Lung (tissue), 12 donors: ENCODE results near the gene SSRP1. TPM values are rescaled to one million over a fixed set of nuclear protein-coding genes. Genes with fewer than 3 reads are reported as not detected.

ENCODE experiments used
- ATAC-seq: fragments of 200-7000 bp; cut with Tn5 transposase; one replicate; pipeline ENCODE4 v1.9.1; 2020; ENCODE audit warnings: moderate number of reproducible peaks; ENCODE audit not compliant: insufficient read depth, low FRiP score
- DNase-seq, 3 donors: peaks; one replicate each; pipeline ENCODE4 v3.0.0-alpha.2; 2013 to 2017
- H3K27ac ChIP-seq, 2 donors: one replicate each; pipeline ENCODE4 v1.5.1; 2013; ENCODE audit warnings: mild to moderate bottlenecking in 2 of 2, moderate library complexity in 2 of 2, control low read depth in 1 of 2, inconsistent platforms in 1 of 2, low read depth in 1 of 2, low read length in 1 of 2
- H3K27me3 ChIP-seq, 3 donors: one replicate each; pipeline ENCODE4 v1.5.1; 2013; ENCODE audit warnings: low read length in 2 of 3; ENCODE audit not compliant: control insufficient read depth in 3 of 3, insufficient read depth in 3 of 3
- H3K36me3 ChIP-seq, 4 donors: one replicate each; pipeline ENCODE4 v1.5.1; 2013; ENCODE audit warnings: low read length in 4 of 4, mild to moderate bottlenecking in 1 of 4, moderate library complexity in 1 of 4; ENCODE audit not compliant: control insufficient read depth in 4 of 4, insufficient read depth in 4 of 4
- H3K4me1 ChIP-seq, 5 donors: one replicate each; pipeline ENCODE4 v1.5.1; 2013; ENCODE audit warnings: low read length in 5 of 5, mild to moderate bottlenecking in 2 of 5, moderate library complexity in 1 of 5; ENCODE audit not compliant: control insufficient read depth in 5 of 5, insufficient read depth in 5 of 5
- H3K4me3 ChIP-seq: one replicate; pipeline ENCODE4 v1.5.1; 2013; ENCODE audit warnings: mild to moderate bottlenecking, control low read depth, moderate library complexity
- H3K9ac ChIP-seq, 2 donors: one replicate each; pipeline ENCODE4 v1.5.1; 2013; ENCODE audit warnings: low read length in 2 of 2, control low read depth in 1 of 2; ENCODE audit not compliant: insufficient read depth in 1 of 2
- H3K9me3 ChIP-seq, 4 donors: one replicate each; pipeline ENCODE4 v1.5.1; 2013; ENCODE audit warnings: low read length in 3 of 4, mild to moderate bottlenecking in 1 of 4, moderate library complexity in 1 of 4; ENCODE audit not compliant: control insufficient read depth in 4 of 4, insufficient read depth in 3 of 4
- CTCF ChIP-seq: IDR thresholded peaks from 2 replicates; pipeline ENCODE4 v1.5.1; 2012; ENCODE audit warnings: mild to moderate bottlenecking; ENCODE audit errors: control extremely low read depth, extremely low read depth
- WGBS, 2 donors: extraction: QIAGEN DNeasy Blood & Tissue Kit; methylation state at CpG; one replicate each; pipeline ENCODE4 v1.1.7; 2013; 5-methylcytosine and 5-hydroxymethylcytosine counted together
- polyA plus RNA-seq, 2 donors: library from polyadenylated mRNA; stranded (reverse); fragments of 200-250 nt; gene quantifications; one replicate each; pipeline ENCODE4 v1.2.1, GENCODE V29; 2013
- total RNA-seq, 2 donors: library from RNA; depleted of rRNA in 1 of 2; stranded (reverse); fragments of >200 nt in 1 of 2; gene quantifications; one replicate each; pipeline ENCODE4 v1.2.1, GENCODE V29; 2014 to 2021
- donor health status: control.
- donor health status: control.
- donor health status: Bipolar disorder and iron deficiency.
- donor health status: healthy.
- donor health status: DM: yes; HTN: yes; CAD: no.

The SSRP1 gene
- total and polyA plus RNA-seq, 4 donors, result 37.1 to 76.9 (median 64.6) TPM

GRCh38 chr11:57378186-57378585 is 42.5 kb upstream of the SSRP1 start:
- Histone ChIP-seq H3K27ac (no peak overlapping the region), H3K4me3 (no peak overlapping the region), H3K9ac (no peak overlapping the region), H3K9me3 (peaks cover 0 to 5% (median 0%) of the 10 kb centered on the region in 4 donors), H3K36me3 (no peaks in the 10 kb centered on the region), H3K27me3 (peaks cover 0 to 2% (median 0%) of the 10 kb centered on the region in 3 donors), H3K4me1 (no peaks in the 10 kb centered on the region)
- ATAC-seq, result no peak
- no peak for TF ChIP-seq CTCF
- DNase-seq, result no peak

- Histone ChIP-seq H3K4me1 (no peaks in the 10 kb centered on the region), H3K36me3 (no peaks in the 10 kb centered on the region), H3K27ac (no peak overlapping the region), H3K9me3 (peaks cover 0 to 5% (median 0%) of the 10 kb centered on the region in 4 donors), H3K4me3 (no peak overlapping the region), H3K27me3 (peaks cover 0 to 2% (median 0%) of the 10 kb centered on the region in 3 donors), H3K9ac (no peak overlapping the region)
- ATAC-seq (no peak), DNase-seq (no peak)
- TF ChIP-seq CTCF, result no peak
- 69 to 87% methylated on average over 5 of the region's 5 CpGs for WGBS, 2 donors
These were observed 41.4 kb upstream of the SSRP1 start for GRCh38 chr11:57377107-57377506.

- H3K4me3 ChIP-seq, result no peak overlapping the region
- H3K36me3 ChIP-seq, result no peaks in the 10 kb centered on the region
- H3K4me1 ChIP-seq, result no peaks in the 10 kb centered on the region
- TF ChIP-seq CTCF, result no peak
- DNase-seq (no peak), ATAC-seq (no peak)
- peaks cover 0 to 4% (median 0%) of the 10 kb centered on the region in 3 donors for H3K27me3 ChIP-seq
- WGBS, 2 donors, result 66 to 77% methylated on average over 26 of the region's 26 CpGs
- no peak overlapping the region for H3K9ac ChIP-seq
- peaks cover 0 to 5% (median 0%) of the 10 kb centered on the region in 4 donors for H3K9me3 ChIP-seq
- no peak overlapping the region for H3K27ac ChIP-seq
These were observed 40.7 kb upstream of the SSRP1 start for GRCh38 chr11:57376095-57377090.
